Lung (tissue), 12 donors: Measurements from ENCODE around the gene VSIG8. TPM values are rescaled to one million over a fixed set of nuclear protein-coding genes. Genes with fewer than 3 reads are reported as not detected.

Source experiments
- ATAC-seq: fragments of 200-7000 bp; cut with Tn5 transposase; one replicate; pipeline ENCODE4 v1.9.1; 2020; ENCODE audit warnings: moderate number of reproducible peaks; ENCODE audit not compliant: insufficient read depth, low FRiP score
- DNase-seq, 3 donors: peaks; one replicate each; pipeline ENCODE4 v3.0.0-alpha.2; 2013 to 2017
- H3K27ac ChIP-seq, 2 donors: one replicate each; pipeline ENCODE4 v1.5.1; 2013; ENCODE audit warnings: mild to moderate bottlenecking in 2 of 2, moderate library complexity in 2 of 2, control low read depth in 1 of 2, inconsistent platforms in 1 of 2, low read depth in 1 of 2, low read length in 1 of 2
- H3K27me3 ChIP-seq, 3 donors: one replicate each; pipeline ENCODE4 v1.5.1; 2013; ENCODE audit warnings: low read length in 2 of 3; ENCODE audit not compliant: control insufficient read depth in 3 of 3, insufficient read depth in 3 of 3
- H3K36me3 ChIP-seq, 4 donors: one replicate each; pipeline ENCODE4 v1.5.1; 2013; ENCODE audit warnings: low read length in 4 of 4, mild to moderate bottlenecking in 1 of 4, moderate library complexity in 1 of 4; ENCODE audit not compliant: control insufficient read depth in 4 of 4, insufficient read depth in 4 of 4
- H3K4me1 ChIP-seq, 5 donors: one replicate each; pipeline ENCODE4 v1.5.1; 2013; ENCODE audit warnings: low read length in 5 of 5, mild to moderate bottlenecking in 2 of 5, moderate library complexity in 1 of 5; ENCODE audit not compliant: control insufficient read depth in 5 of 5, insufficient read depth in 5 of 5
- H3K4me3 ChIP-seq: one replicate; pipeline ENCODE4 v1.5.1; 2013; ENCODE audit warnings: mild to moderate bottlenecking, control low read depth, moderate library complexity
- H3K9ac ChIP-seq, 2 donors: one replicate each; pipeline ENCODE4 v1.5.1; 2013; ENCODE audit warnings: low read length in 2 of 2, control low read depth in 1 of 2; ENCODE audit not compliant: insufficient read depth in 1 of 2
- H3K9me3 ChIP-seq, 4 donors: one replicate each; pipeline ENCODE4 v1.5.1; 2013; ENCODE audit warnings: low read length in 3 of 4, mild to moderate bottlenecking in 1 of 4, moderate library complexity in 1 of 4; ENCODE audit not compliant: control insufficient read depth in 4 of 4, insufficient read depth in 3 of 4
- WGBS, 2 donors: extraction: QIAGEN DNeasy Blood & Tissue Kit; methylation state at CpG; one replicate each; pipeline ENCODE4 v1.1.7; 2013; 5-methylcytosine and 5-hydroxymethylcytosine counted together
- polyA plus RNA-seq, 2 donors: library from polyadenylated mRNA; stranded (reverse); fragments of 200-250 nt; gene quantifications; one replicate each; pipeline ENCODE4 v1.2.1, GENCODE V29; 2013
- total RNA-seq, 2 donors: library from RNA; depleted of rRNA in 1 of 2; stranded (reverse); fragments of >200 nt in 1 of 2; gene quantifications; one replicate each; pipeline ENCODE4 v1.2.1, GENCODE V29; 2014 to 2021
- TF ChIP-seq, protein P1 (sequence below): IDR thresholded peaks from 2 replicates; pipeline ENCODE4 v1.5.1; 2012; ENCODE audit warnings: mild to moderate bottlenecking; ENCODE audit errors: control extremely low read depth, extremely low read depth
- donor health status: control.
- donor health status: control.
- donor health status: Bipolar disorder and iron deficiency.
- donor health status: healthy.
- donor health status: DM: yes; HTN: yes; CAD: no.

Gene VSIG8
- total and polyA plus RNA-seq, 4 donors = 0.13 to 0.46 (median 0.22) TPM

DNA sequence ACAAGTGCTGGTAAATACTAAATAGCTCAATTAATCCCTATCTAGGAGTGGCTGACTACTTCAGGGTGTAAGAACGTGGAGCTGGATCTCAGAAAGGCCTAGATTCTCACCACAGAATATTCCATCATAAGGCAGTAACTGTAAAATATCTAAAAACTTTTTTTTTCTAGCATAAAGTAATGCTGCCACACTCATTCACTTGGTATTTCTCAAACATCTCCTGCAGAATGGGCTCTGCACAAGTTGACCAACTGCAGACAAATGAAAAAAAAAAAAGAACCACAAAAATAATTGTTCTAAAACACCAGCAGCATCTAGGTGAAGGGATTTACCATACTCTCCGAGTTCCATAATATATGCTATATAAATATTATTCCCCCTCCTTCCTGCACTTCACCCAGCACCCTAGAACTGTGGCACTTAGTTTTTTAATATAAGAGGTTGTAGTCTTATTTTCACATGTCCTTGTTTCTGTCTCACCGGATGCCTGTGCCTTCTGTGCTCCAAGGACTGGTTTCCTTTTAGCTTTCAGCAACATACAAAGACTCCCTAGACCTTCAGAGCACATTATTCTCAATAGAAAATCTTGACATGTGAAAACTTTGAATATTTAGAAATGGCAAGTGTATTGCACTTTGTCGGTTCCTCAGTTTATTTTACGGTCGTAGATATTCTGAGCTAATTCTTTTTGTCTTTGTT lies 8.9 kb downstream of the VSIG8 start:
- DNase-seq (peak in 1 of 3 donors; percentile 34), ATAC-seq (no peak)
- WGBS, 2 donors = 21 to 24% methylated on average over 6 of the region's 6 CpGs
- Histone ChIP-seq H3K4me1 (peaks cover 0 to 10% (median 4%) of the 10 kb centered on the region in 5 donors), H3K4me3 (no peak overlapping the region), H3K9ac (peak overlapping the region; percentile 54 to 72), H3K27ac (peak overlapping the region in 1 of 2 donors; percentile 91), H3K36me3 (no peaks in the 10 kb centered on the region), H3K27me3 (no peaks in the 10 kb centered on the region), H3K9me3 (no peaks in the 10 kb centered on the region)
- TF ChIP-seq, protein P1, sequence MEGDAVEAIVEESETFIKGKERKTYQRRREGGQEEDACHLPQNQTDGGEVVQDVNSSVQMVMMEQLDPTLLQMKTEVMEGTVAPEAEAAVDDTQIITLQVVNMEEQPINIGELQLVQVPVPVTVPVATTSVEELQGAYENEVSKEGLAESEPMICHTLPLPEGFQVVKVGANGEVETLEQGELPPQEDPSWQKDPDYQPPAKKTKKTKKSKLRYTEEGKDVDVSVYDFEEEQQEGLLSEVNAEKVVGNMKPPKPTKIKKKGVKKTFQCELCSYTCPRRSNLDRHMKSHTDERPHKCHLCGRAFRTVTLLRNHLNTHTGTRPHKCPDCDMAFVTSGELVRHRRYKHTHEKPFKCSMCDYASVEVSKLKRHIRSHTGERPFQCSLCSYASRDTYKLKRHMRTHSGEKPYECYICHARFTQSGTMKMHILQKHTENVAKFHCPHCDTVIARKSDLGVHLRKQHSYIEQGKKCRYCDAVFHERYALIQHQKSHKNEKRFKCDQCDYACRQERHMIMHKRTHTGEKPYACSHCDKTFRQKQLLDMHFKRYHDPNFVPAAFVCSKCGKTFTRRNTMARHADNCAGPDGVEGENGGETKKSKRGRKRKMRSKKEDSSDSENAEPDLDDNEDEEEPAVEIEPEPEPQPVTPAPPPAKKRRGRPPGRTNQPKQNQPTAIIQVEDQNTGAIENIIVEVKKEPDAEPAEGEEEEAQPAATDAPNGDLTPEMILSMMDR = no peak

DNA sequence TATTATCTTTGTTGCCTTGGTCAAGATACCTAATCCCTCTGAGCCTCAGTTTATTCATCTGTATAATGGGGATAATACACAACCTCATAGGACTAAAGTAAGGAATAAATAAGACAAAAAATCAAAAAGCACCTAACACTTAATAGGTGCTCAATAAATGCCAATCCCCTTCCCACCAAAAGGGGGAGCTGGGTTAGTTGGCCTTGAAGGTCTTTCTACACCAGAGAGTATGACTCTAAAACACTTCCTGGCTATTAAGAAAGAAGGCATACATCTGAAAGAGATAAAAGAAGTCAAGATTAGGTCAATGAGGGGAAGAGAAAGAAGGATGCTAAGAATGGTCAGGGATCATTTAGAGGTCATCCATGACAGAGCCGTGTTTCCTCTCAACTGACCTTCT lies 11.1 kb downstream of the VSIG8 start:
- TF ChIP-seq, protein P1 = no peak

DNA sequence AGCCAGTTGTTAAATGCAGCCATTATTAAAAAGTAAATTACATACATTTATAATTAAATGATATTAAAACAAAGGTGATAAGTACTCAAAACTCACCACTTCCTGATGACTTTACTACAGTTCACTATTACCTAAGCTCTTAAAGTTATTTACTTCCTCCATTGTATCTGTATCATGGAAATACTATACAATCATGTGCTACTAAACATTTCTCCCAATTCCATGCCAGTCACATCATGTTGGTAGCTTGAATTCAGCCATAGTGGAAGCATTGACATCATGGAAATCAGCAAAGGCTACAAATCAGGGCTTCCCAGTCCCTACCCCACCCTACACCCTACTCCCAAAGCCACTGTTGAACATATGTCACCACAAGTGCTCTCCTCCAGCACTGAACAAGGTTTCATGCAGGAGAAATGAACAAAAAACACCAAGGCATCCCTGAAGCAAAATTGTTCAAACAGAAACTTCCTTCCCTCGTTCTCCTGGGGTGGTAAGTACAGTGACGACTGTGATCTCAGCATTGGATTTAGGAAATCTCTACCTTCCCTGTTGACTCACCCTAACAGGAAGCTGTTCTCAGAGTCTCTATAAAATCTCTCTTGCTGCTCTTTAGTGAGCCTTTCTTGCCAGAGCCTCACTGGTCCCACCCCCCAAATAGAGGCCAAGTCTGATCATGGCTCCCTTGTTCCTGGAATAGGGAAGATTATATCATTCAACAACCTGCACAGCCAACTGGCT lies 12.7 kb downstream of the VSIG8 start:
- H3K36me3 ChIP-seq = no peaks in the 10 kb centered on the region
- TF ChIP-seq, protein P1 = no peak
- no peaks in the 10 kb centered on the region for H3K9me3 ChIP-seq
- WGBS, 2 donors = 30 to 42% methylated on average over 2 of the region's 2 CpGs
- no peak overlapping the region for H3K4me3 ChIP-seq
- no peak for ATAC-seq
- peaks cover 0 to 10% (median 0%) of the 10 kb centered on the region in 5 donors for H3K4me1 ChIP-seq
- H3K9ac ChIP-seq = no peak overlapping the region
- H3K27me3 ChIP-seq = no peaks in the 10 kb centered on the region
- no peak overlapping the region for H3K27ac ChIP-seq
- no peak for DNase-seq

More for the DNA sequence above, 11.1 kb downstream of the VSIG8 start:
- peaks cover 0 to 10% (median 4%) of the 10 kb centered on the region in 5 donors for H3K4me1 ChIP-seq
- no peak overlapping the region for H3K4me3 ChIP-seq
- H3K27ac ChIP-seq = no peak overlapping the region
- H3K9me3 ChIP-seq = no peaks in the 10 kb centered on the region
- H3K9ac ChIP-seq = no peak overlapping the region
- H3K36me3 ChIP-seq = no peaks in the 10 kb centered on the region
- WGBS, 2 donors = 68 to 78% methylated on average over 1 of the region's 1 CpG
- DNase-seq (no peak), ATAC-seq (no peak)
- H3K27me3 ChIP-seq = no peaks in the 10 kb centered on the region
